Testis (tissue), 3 donors: ENCODE measurements around the gene GSX1. TPM values are rescaled to one million over a fixed set of nuclear protein-coding genes. Genes with fewer than 3 reads are reported as not detected.

Experiments
- DNase-seq: peaks from one replicate; pipeline ENCODE4 v3.0.0-alpha.2; 2019
- H3K27ac ChIP-seq, 2 donors: fragments of 200-600 bp; sonication (generic); one replicate each; pipeline ENCODE4 v1.5.1; 2019
- H3K27me3 ChIP-seq: fragments of 200-600 bp; sonication (generic); one replicate; pipeline ENCODE4 v1.5.1; 2019
- H3K36me3 ChIP-seq: fragments of 200-600 bp; sonication (generic); one replicate; pipeline ENCODE4 v1.5.1; 2017; ENCODE audit warnings: low read depth; ENCODE audit errors: missing control alignments
- H3K4me1 ChIP-seq: fragments of 200-600 bp; sonication (generic); one replicate; pipeline ENCODE4 v1.5.1; 2019
- H3K4me3 ChIP-seq, 2 donors: fragments of 200-600 bp; sonication (generic); one replicate each; pipeline ENCODE4 v1.5.1; 2017 to 2019
- H3K9me3 ChIP-seq: fragments of 200-600 bp; sonication (generic); one replicate; pipeline ENCODE4 v1.5.1; 2017
- CTCF ChIP-seq, 3 experiments: fragments of 450-650 bp in 2 of 3; fragments of 200-600 bp in 1 of 3; sonication (generic) in 1 of 3; IDR thresholded peaks; one replicate each; pipeline ENCODE4 v1.5.1; 2016 to 2019; ENCODE audit warnings: antibody characterized with exemption in 3 of 3, mild to moderate bottlenecking in 2 of 3, moderate library complexity in 1 of 3
- POLR2A ChIP-seq: fragments of 450-650 bp; IDR thresholded peaks from one replicate; pipeline ENCODE4 v1.6.1; 2017; ENCODE audit warnings: antibody characterized with exemption, mild to moderate bottlenecking, moderate library complexity
- WGBS, 2 donors: methylation state at CpG; one replicate each; pipeline ENCODE4 v1.1.5; 2018; 5-methylcytosine and 5-hydroxymethylcytosine counted together
- intact Hi-C: fragments of 100-400 bp; cut with DNase I; formaldehyde crosslinking; loops from one replicate; pipeline ENCODE4 v1.15.1; 2023; ENCODE audit warnings: low total_unique reads
- polyA plus RNA-seq: library from polyadenylated mRNA; stranded (reverse); fragments of 350-450 nt; fragmentation: Illumina TruSeq; extraction: RNeasy Lipid Tissue Mini Kit (QIAGEN cat#74804); gene quantifications from one replicate; pipeline ENCODE4 v1.2.3, GENCODE V29; 2014; ENCODE audit warnings: low read depth, low replicate concordance; ENCODE audit not compliant: insufficient read depth
- total RNA-seq, 2 donors: library from RNA; depleted of rRNA; stranded (reverse); fragments of >200 nt; gene quantifications; one replicate each; pipeline ENCODE4 v1.2.3, GENCODE V29; 2016

GSX1 gene
- total and polyA plus RNA-seq, 3 donors from 2014 or later: not detected

GRCh38 chr13:27821566-27821965, 29.3 kb downstream of the GSX1 start:
- no peak for TF ChIP-seq CTCF (IDR thresholded peaks at IDR 0.05)
- no peak for TF ChIP-seq POLR2A
- WGBS, 2 donors: 1% methylated on average over 12 of the region's 12 CpGs
- Histone ChIP-seq H3K4me1 (no peaks in the 10 kb centered on the region), H3K4me3 (no peak overlapping the region), H3K36me3 (no peaks in the 10 kb centered on the region), H3K9me3 (no peaks in the 10 kb centered on the region), H3K27ac (no peak overlapping the region), H3K27me3 (no peaks in the 10 kb centered on the region)
- intact Hi-C loops: loop anchor here (10.0 kb wide), 2 partner anchors 133 to 287 kb away; no protein-coding TSS in a partner anchor
- no peak for DNase-seq

- intact Hi-C loops: loop anchor here (10.0 kb wide), 2 partner anchors 132 to 288 kb away; no protein-coding TSS in a partner anchor
- Histone ChIP-seq H3K27ac (no peak overlapping the region), H3K27me3 (no peaks in the 10 kb centered on the region), H3K9me3 (no peaks in the 10 kb centered on the region), H3K36me3 (no peaks in the 10 kb centered on the region), H3K4me3 (no peak overlapping the region), H3K4me1 (no peaks in the 10 kb centered on the region)
- TF ChIP-seq POLR2A: no peak
- TF ChIP-seq CTCF (IDR thresholded peaks at IDR 0.05): no peak
- DNase-seq: no peak
- WGBS, 2 donors: 2 to 3% methylated on average over 17 of the region's 17 CpGs
Measured at GRCh38 chr13:27822258-27822872, 30.1 kb downstream of the GSX1 start.

GRCh38 chr13:27822873-27823311, 30.6 kb downstream of the GSX1 start:
- Histone ChIP-seq H3K27me3 (no peaks in the 10 kb centered on the region), H3K4me1 (no peaks in the 10 kb centered on the region), H3K36me3 (no peaks in the 10 kb centered on the region), H3K27ac (no peak overlapping the region), H3K4me3 (no peak overlapping the region), H3K9me3 (no peaks in the 10 kb centered on the region)
- intact Hi-C loops: loop anchor here (10.0 kb wide), 2 partner anchors 132 to 288 kb away; no protein-coding TSS in a partner anchor
- WGBS, 2 donors: 2 to 3% methylated on average over 18 of the region's 18 CpGs
- no peak for DNase-seq
- TF ChIP-seq POLR2A (no peak), CTCF (IDR thresholded peaks at IDR 0.05) (no peak)

- H3K36me3 ChIP-seq: no peaks in the 10 kb centered on the region
- no peak overlapping the region for H3K4me3 ChIP-seq
- H3K27ac ChIP-seq: no peak overlapping the region
- intact Hi-C loops: loop anchor here (10.0 kb wide), 2 partner anchors 131 to 289 kb away; no protein-coding TSS in a partner anchor
- no peaks in the 10 kb centered on the region for H3K9me3 ChIP-seq
- no peaks in the 10 kb centered on the region for H3K27me3 ChIP-seq
- no peak for DNase-seq
- WGBS, 2 donors: 17 to 20% methylated on average over 3 of the region's 3 CpGs
- TF ChIP-seq POLR2A (no peak), CTCF (IDR thresholded peaks at IDR 0.05) (no peak)
- no peaks in the 10 kb centered on the region for H3K4me1 ChIP-seq
Measured at GRCh38 chr13:27824121-27824520, 31.8 kb downstream of the GSX1 start.

GRCh38 chr13:27825072-27825471, 32.8 kb downstream of the GSX1 start:
- Histone ChIP-seq H3K4me1 (no peaks in the 10 kb centered on the region), H3K4me3 (no peak overlapping the region), H3K27me3 (no peaks in the 10 kb centered on the region), H3K36me3 (no peaks in the 10 kb centered on the region), H3K9me3 (no peaks in the 10 kb centered on the region), H3K27ac (no peak overlapping the region)
- intact Hi-C loops: loop anchor here (5.0 to 10.0 kb wide), 3 partner anchors 130 to 453 kb away; no protein-coding TSS in a partner anchor
- WGBS, 2 donors: 33 to 44% methylated on average over 5 of the region's 5 CpGs
- TF ChIP-seq POLR2A: no peak
- no peak for TF ChIP-seq CTCF (IDR thresholded peaks at IDR 0.05)
- no peak for DNase-seq
